HG02571 (cell line): Measurements from ENCODE around the gene ING4.
A peak's percentile ranks its signal among the peaks of the same experiment; 100 is the strongest.
"Not testable (repeated sequence)": the region's sequence is repeated elsewhere in the genome, so short reads cannot be mapped to it uniquely, and the experiment has no call there.

Experiments
- ATAC-seq: cut with Tn5 transposase; IDR thresholded peaks from one replicate; pipeline ENCODE4 v1.9.1; 2021; ENCODE audit warnings: mild to moderate bottlenecking, moderate library complexity; ENCODE audit not compliant: unreplicated experiment

Gene ING4

GRCh38 chr12:6662906-6663742, at the start of gene ING4:
ING4 (minus strand) TSS chr12:6663119; CDS start chr12:6663101, 18 bp downstream.
- ATAC-seq = peak; percentile 99

GRCh38 chr12:6708960-6709394, 46.1 kb upstream of the ING4 start:
- ATAC-seq = no peak

GRCh38 chr12:6708351-6708750, 45.4 kb upstream of the ING4 start:
- not testable (repeated sequence) for ATAC-seq

- ATAC-seq = no peak
These were observed 40.7 kb upstream of the ING4 start for GRCh38 chr12:6703631-6704030.

GRCh38 chr12:6701078-6701768, 38.3 kb upstream of the ING4 start:
- no peak for ATAC-seq

GRCh38 chr12:6700646-6701051, 37.7 kb upstream of the ING4 start, which contains the start of gene PIANP:
PIANP (minus strand) TSS chr12:6700815; CDS start chr12:6698061, 2,754 bp downstream.
- ATAC-seq = no peak

- ATAC-seq = no peak
These were observed 37.2 kb upstream of the ING4 start for GRCh38 chr12:6699989-6700645.

GRCh38 chr12:6699259-6699988, 36.5 kb upstream of the ING4 start:
- no peak for ATAC-seq

GRCh38 chr12:6698352-6699046, 35.6 kb upstream of the ING4 start:
- no peak for ATAC-seq

GRCh38 chr12:6697584-6698351, 34.8 kb upstream of the ING4 start:
- no peak for ATAC-seq

- no peak for ATAC-seq
These were observed 34.0 kb upstream of the ING4 start for GRCh38 chr12:6696690-6697583.

GRCh38 chr12:6695313-6696045, 32.6 kb upstream of the ING4 start:
- no peak for ATAC-seq

GRCh38 chr12:6694701-6695100, 31.8 kb upstream of the ING4 start:
- ATAC-seq = no peak

GRCh38 chr12:6693832-6694355, 31.0 kb upstream of the ING4 start:
- ATAC-seq = no peak

GRCh38 chr12:6692888-6693287, 30.0 kb upstream of the ING4 start:
- ATAC-seq = no peak

- ATAC-seq = no peak
These were observed 28.6 kb upstream of the ING4 start for GRCh38 chr12:6691473-6691872.
